GM19463 (cell line): Measurements from ENCODE around the gene CDCA7L.
"Not testable (repeated sequence)": the region's sequence is repeated elsewhere in the genome, so short reads cannot be mapped to it uniquely, and the experiment has no call there.

ENCODE experiments used
- ATAC-seq: cut with Tn5 transposase; IDR thresholded peaks from one replicate; pipeline ENCODE4 v1.9.1; 2021; ENCODE audit warnings: mild to moderate bottlenecking, moderate library complexity; ENCODE audit not compliant: unreplicated experiment

Gene CDCA7L

DNA sequence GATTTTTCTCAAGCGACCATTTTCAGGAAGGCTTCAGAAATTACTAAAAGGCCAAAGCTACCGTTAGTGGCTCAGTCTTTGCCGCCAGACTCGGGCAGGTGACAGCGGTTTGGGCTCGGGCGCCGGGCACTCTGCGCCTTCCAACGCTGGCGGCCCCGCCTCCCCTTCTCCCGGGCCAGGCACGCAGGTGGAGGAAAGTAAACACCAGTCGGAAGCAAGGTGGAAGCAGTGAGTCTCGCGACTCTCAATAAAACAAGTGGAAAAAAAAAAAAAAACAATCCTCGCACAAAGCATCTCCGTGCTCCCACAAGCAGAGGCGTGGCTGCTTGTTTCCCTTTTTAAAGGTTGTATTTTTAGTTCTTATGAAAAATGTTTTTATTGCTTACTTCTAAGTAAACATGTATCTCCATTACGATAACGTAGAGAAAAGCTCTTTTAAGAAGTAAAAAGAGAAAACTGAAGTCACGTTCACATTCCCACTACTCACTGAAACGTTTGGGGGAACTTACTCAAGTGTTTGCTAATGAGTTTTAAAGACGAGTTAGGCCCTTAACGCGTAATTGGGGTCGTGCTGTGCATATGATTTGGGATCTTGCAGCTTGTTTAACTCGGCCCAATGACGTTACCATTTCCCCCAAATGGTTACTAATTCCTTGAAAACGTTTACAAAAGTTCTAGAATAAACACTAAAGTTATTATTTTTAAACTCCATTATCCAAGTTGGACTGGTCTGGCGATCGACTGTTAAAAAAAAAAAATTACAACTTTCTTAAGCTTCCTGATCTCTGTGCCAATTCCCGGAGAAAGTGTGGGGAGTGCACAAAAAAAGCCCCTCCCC, 864 bp downstream of the CDCA7L start:
- ATAC-seq = no peak

DNA sequence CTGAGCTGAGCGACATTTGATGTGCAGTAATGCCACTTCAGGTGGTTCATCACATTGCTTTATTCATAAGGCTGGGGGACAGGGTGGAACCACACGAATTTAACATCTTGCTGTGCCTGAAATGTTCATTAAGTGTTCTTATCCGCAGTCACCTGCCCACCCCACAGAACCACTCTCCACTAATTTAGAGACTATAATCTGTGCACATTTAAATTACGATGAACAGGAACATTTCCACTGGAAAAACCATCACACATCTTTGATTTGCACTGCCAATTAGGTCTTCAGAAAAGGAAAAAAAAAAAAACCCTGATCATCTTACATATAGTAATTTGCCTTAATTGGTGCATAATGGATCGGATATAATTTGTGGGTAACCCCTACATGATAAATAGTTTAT, 2.3 kb downstream of the CDCA7L start:
- no peak for ATAC-seq

DNA sequence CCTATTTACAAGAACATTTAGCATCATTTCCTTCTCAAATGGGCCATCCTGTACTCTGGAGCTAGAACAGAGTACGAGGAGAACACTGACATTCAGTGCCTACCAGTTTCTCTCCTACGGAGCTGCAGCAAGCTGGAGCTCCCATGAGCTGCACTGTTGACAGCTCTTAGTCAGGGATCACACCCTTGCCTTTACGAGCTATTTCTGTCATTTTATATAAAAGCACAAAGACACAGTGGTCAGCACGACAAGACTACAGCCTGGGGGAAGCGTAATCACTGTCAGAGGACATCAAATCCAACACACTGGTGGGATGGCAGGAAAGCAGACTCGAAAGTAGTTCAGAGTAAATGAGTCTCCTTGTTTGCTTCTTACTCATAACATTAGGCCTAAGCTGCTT, 2.7 kb downstream of the CDCA7L start:
- ATAC-seq = no peak

DNA sequence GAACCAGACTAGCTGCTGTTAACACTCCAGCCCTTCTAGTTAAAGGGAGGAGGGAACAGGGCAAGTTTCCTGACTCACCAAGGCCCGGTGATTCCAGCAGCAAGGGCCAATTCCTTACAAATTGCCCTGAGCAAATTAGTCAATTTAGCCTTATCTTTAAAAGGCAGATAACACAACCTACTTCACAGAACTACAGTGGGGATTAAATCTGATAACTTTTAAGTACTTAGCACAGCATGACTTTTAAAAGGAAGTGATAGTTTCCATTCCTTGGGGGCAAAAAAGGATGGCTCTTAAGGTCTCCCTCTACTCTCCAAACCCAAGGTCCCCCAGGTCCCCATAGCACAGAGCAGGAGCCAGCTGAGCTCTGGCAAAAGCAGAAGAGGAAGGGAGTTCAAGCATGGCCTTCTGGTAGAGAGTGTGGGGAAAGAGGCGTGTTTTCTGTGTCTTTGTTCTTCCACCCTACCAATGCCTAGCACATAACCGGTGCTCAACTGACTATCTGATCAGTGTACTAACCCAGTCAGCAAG, 4.0 kb downstream of the CDCA7L start:
- ATAC-seq = peak; percentile 9

DNA sequence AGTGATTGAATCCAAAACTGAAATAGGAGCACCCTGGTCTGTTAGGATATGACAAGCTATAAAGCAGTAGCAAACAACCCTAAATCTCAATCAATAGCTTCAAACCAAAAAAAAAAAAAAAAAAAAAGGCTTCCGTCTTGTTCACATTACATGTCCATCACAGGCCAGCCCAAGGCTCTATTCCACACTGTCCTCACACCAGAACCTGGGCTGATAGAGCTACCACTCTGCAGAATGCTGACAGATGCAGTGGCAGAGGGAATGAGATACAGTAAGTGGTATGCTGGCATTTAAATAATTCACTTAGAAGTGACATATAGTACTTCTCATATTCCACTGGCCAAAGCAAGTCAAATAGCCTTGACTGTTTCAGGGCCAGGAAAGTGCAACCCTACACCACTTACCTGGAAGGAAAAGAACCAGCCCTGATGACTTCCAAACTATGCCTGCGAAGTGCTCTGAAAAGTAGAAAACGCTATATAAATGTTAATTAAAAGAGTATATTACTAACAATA, 5.8 kb downstream of the CDCA7L start:
- ATAC-seq = no peak

DNA sequence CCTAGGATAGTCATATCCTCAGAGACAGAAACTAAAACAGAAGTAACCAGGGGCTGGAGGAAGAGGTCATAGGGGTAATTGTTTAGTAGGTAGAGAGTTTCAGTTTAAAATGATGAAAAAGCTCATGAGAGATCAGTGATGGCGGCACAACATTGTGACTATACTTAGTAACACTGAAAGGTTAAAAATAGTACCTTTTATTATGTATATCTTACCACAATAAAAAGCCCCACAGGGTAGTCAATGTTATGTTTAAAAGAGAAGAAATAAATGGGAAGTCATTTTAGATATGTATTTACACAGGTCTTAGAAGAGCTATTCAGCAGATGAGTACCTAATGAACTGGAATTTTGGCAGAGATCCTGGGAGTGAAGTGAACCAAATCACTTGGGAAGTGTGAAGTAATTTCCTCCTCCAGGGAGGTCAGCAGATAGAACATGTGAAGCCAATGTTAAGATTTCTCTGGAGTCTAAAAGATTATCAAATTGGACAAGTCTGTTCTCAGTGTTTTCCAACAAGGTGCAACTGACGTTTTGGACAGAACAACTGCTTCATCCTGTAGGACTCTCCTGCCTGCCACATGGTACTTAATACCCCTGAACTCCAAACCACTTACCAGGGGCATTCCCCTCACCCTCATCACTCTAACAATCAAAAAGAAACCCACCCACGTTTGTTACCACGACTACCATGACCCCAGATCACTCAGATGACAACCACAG, 6.4 kb downstream of the CDCA7L start:
- ATAC-seq = peak; percentile 81

DNA sequence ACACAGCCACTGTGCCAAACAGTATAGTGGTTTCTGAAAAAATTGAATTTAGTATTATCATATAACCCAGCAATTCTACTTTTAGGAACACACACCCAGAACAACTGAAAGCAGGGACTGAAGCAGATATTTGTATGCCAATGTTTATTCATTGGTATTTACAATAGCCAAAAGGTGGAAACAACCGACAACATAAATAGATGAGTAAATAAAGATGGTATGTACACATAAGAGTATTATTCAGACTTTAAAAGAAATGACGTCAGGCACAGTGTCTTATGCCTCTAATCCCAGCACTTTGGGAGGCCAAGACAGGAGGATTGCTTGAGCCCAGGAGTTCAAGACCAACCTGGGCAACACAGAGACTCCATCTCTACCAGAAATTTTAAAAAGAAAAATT, 7.2 kb downstream of the CDCA7L start:
- no peak for ATAC-seq

DNA sequence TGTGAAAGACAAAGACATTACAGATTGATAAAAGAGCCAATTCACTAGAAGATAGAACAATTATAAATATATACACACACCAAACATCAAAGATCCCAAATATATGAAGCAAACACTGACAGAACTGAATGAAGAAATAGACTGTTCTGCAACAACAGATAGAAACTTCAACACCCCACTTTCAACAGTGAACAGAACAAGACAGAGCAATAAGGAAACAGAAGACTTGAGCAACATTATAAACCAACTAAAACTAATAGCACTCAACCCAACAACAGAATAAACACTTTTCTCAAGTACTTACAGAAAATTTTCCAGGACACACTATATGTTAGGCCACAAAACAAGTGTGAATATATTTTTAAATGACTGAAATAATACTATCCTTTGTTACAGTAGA, 10.9 kb downstream of the CDCA7L start:
- no peak for ATAC-seq

DNA sequence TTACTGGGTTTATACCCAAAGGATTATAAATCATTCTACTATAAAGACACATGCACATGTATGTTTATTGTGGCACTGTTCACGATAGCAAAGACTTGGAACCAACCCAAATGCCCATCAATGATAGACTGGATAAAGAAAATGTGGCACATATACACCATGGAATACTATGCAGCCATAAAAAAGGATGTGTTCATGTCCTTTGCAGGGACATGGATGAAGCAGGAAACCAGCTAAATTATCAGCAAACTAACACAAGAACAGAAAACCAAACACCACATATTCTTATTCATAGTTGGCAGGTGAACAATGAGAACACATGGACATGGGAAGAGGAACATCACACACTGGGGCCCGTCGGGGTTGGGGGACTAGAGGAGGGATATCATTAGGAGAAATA, 12.4 kb downstream of the CDCA7L start:
- not testable (repeated sequence) for ATAC-seq

DNA sequence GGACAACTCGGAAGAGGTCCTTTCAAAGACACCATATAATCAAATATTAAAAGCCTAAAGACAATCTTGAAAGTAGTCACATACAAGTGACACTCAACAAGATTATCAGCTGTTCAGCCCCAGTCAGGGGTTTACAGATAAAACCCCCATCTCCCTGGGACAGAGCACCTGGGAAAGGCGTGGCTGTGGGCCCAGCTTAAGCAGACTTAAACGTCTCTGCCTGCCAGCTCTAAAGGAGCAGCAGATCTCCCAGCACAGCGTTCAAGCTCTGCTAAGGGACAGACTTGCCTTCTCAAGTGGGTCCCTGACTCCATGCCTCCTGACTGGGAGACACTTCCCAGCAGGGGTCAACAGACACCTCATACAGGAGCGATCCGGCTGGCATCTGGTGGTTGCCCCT, 18.0 kb downstream of the CDCA7L start:
- ATAC-seq = no peak

DNA sequence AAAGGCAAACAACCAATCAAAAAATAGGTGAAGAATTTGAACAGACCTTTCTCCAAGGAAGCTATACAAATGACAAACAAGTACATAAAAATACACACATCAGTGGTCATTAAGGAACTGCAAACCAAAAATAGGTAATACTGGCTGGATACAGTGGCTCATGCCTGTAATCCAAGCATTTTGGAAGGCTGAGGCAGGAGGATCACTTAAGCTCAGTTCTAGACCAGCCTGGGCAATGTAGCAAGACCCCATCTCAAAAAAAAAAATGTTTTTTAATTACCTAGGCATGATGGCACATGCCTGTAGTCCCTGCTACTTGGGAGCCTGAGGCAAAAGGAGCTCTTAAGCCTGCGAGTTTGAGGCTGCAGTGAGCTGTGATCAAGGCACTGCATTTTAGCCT, 19.3 kb downstream of the CDCA7L start:
- no peak for ATAC-seq

DNA sequence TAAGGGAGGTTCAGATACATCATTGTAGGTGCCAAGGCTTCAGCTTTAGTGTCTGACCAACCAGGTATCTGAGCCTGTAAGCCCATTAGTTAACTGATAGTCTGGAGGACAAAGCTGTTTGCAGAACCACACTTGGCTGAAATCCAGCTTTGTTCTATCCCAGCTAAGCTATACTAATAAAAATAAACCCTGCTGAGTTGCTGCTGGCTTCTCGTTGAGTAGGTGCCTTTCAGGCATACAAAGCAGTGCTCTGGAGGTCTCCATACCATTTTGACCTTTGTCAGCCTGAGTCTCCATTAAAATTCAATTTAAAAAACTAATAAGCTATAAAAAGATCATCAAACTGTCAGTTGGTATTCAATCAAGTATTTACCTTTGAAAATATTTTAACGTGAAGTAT, 22.0 kb downstream of the CDCA7L start:
- no peak for ATAC-seq

DNA sequence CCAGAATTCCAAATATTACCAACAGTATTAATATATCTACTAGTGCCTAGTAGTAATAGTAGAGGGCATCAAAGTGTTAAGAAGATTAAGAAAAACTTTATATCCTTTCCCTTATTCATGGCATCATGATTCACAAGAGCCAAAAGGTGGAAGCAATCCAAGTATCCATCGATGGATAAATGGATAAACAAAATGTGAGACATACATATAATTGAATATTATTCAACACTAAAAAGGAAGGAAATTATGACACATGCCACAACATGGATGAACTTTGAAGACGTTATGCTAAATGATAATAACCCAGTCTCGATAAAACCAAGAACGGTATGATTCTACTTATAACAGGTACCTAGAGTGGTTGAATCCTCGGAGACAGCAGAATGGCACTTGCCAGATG, 23.1 kb downstream of the CDCA7L start:
- no peak for ATAC-seq

DNA sequence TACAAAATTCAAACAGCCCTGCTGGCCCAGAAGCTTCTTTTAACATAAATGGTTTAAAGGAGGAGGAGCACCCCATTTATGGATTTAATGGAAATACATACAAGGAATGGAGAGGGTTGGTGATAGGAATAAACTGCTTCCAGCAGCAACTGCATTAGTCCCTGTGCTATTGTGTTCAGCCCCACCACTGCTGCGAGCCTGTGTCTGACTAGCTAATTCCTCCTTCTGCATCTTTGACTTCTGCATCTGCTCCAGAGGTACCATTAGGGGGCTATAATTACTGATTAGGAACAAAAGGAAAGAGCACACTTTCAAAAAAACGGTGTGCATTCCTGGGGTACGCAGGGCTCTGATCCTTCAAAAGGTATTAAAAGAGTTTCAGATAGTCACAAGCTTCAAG, 24.8 kb downstream of the CDCA7L start:
- ATAC-seq = no peak

DNA sequence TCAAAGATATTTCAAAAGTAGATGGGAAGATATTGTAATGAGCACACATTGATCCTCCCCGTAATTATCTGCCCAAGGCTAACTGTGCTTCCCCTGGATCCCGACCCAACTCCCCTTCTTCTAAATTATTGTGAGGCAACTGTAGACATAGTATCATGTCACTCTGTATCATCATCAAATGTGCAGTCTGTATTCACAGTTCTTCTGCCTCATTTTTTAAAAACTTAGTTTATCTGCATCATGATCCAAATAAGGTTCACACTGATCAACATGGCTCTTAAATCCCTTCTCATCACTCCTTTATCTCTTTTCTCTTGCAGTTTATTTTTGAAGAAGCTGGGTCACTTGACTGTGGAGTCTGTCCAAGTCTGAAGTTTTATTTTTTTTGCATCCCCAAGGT, 27.5 kb downstream of the CDCA7L start:
- no peak for ATAC-seq

DNA sequence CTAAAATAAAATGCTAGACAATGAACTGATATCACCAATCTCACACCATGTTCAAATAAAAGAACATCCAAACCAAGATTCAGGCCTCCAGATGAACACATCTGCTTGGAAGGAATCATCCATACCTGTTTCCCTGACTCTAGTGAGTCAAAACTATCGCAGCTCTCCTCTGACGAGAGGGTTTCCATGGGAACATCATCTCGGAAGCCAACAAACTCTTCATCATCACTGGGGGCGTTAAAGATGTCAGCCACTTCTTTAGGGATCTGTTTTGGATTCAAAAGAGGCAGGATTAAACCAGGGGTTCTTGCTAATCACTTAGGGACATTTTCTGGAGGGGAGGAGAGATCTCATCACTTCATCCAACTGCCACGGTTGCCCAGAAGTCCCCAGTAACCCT, 29.1 kb downstream of the CDCA7L start:
- no peak for ATAC-seq

DNA sequence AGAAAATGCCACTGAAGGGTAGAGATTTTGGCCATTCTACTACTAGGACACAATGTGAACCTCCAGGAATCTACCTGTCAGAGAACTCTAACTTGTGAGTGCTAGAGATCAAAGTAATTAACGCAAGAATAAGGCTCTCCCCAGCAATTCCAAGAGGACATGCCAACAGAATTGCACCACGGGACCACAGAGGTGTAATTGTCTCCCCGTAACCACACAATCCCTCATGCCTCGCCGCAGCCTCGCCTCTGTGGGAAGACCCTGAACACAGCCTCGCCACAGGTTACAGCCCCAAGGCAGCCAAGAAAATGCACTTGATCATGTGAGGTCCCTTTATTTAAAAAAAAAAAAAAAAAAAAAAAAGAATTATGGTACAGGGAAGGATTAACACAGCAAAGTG, 29.5 kb downstream of the CDCA7L start:
- no peak for ATAC-seq

DNA sequence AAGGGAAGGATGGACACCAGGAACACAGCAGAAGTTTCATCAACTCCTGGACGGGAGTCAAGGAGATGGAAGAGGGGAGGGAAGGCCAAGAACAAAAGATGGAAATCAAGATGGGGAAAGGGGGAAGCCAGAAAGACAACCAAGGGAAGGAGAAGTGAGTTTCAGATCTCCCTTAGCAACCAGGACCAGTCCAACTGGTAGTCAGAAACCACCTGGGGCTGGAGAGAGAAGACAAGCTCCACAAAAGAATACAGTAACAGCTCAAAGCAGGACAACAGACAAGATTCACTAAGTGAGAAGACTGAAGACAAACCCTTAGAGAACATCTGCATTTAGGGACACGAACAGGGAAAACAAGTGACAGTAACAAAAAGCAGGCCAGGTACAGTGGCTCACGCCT, 30.6 kb downstream of the CDCA7L start:
- no peak for ATAC-seq

DNA sequence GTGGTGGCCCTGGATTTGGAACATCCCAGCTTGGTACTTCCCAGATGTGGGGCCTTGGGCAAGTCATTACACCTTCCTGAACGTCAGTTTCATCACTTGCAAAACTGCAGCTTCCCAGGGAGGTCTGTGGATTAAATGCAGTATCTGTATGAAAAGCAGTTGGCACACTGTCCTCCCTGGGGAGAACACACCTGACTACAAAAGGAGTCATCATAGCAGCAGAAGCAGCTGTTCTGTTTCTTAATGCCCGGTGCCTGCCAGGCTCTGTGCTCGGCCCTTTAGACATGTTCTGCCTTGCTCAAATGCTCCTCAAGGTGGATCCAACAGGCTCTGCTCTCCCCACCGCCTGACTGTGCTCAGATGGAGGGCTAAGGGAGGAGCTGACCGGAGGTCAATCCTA, 31.0 kb downstream of the CDCA7L start:
- no peak for ATAC-seq

DNA sequence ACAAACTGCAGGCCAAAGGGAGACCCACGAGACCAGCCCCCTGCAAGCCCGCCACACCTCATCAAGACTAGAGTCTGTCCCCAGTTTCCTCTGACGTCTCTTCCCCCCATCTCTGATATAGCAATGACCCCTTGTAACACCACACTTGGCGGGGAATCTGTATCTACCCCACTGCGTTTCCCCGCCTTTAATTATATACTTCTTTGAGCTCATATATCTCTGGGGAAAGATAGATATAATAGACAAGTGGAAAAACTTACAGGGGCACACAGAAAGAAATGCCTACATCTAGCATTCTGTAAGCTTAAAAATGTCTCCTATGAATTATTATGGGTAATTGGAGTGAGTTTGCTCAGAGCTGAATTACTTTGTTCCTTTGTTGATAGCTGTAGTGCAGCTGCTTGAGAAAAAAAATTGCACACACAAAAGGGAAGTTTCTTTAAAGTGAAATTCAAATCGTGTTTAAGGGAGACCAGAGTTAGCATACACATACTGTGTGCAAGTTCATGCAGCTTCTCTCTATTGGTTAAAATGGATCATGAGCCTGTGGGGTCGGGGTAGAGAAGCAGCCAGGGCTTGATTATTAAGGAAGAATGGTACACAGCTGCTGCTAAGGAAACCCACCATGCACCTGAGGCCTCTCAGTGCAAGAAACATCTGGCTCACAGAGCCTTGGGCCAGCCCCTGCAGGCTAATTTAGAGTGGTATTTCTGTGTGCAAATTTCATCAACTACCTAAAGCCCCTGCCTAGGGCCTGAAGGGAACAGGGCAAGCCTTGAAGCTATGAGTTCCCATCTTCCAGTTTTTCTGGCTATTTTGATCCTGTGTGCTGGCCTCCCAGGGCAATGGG, 32.5 kb downstream of the CDCA7L start:
- ATAC-seq = no peak

DNA sequence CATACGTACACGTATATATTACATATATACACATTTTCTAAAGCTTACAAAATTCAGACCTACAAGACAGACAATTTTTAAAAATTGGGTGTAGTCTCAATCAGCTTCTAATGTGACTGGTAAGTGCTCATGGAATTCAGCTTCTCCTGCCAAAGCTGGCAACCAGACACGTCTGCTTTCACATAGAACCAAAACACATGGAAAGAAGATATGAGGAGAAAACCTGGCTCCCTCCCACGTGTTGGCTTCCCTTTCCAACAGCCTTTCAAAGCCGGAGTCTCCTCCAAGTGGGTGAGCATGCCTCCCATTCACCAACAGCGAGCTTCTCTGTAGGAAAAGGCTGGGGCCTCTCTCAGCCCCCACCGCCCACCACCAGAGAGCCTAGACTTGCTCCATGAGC, 33.4 kb downstream of the CDCA7L start:
- no peak for ATAC-seq
